Activated effector memory CD4-positive, alpha-beta T cell treated with Interleukin-2 at 50 U/mL for 16 hours (primary cell): ENCODE measurements around the gene ZFAND2B.

ENCODE experiments used
- DNase-seq: peaks from one replicate; pipeline ENCODE4 v3.0.0-alpha.2; 2020

Gene ZFAND2B

DNA sequence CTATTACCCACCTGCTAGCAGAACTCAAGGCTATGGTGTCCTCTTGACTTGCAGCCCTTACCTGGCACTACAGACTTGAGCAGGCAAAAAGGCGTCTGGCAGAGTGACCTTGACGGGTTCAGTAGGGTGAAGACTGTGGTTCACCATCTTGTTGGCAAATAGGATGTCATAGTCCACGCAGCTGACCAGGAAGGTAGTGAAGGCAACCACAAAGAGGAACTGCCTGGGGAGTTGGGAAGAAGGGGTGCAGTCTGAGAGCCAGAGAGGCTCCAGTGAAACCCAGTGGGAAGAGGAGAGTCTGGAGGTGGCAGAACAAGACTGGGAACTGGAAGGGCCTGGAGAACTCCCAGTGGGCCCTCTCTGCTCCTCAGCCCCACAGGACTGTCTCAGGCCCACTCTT lies 18.8 kb downstream of the ZFAND2B start:
- DNase-seq: no peak

DNA sequence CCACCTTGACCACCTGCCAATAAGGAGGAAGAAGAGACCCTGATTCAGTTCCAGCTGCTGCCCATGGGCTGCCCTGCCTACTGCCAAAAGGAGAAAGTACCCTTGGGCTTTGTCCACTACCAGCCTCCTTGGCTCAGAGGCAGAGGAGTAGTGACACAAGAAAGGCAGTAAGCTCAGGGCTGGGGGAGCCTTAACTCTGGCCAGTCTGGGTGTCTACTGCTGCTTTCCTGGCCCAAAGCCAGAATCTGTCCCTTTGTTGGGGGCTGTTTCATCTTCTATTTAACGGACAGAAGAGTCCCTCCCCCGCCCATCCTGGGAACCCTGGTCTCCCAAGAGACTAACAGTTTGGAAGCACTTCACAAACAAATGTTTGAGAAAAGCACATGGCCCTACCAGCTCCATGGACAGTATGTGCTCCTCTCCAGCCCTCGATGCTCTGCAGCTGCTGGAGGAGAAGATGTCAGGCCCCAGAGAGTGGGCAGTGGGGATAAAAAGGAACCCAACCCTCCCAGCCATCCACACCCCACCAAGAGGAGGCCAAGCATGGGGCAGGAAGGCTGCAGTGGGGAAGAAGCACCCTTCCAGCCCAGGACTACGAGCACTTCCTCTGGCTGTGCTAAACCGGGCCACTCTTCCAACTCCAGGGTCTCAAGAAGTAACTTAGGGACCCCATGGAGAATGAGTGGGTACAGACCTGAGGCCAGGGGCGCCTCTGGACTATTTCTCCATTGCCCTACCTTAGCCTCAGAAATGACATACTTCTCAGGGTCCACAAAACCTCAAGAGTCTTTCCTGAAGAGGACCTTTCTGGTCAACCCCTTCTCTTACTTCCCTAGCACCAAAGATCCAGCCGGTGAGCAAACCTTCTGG lies 21.7 kb downstream of the ZFAND2B start:
- no peak for DNase-seq

DNA sequence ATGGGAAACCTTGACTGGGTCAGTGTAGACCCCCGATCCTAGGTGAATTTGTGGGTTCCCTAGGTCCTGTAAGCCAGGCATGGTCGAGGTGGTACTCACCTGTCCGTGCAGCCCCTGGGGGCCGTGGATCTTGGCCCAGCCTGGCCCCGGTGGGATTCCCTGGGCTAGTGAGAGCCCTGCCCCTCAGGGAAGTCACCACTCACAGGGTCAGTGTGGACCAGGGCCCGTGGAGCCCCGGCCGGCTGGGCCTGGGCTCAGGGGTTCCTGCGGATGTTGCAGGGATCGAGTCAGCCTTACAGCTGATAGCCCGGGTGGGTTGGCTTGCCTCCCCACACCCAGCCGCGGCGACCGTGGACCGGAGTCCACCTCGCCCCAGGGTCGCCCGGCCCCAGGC lies 22.3 kb downstream of the ZFAND2B start:
- no peak for DNase-seq

DNA sequence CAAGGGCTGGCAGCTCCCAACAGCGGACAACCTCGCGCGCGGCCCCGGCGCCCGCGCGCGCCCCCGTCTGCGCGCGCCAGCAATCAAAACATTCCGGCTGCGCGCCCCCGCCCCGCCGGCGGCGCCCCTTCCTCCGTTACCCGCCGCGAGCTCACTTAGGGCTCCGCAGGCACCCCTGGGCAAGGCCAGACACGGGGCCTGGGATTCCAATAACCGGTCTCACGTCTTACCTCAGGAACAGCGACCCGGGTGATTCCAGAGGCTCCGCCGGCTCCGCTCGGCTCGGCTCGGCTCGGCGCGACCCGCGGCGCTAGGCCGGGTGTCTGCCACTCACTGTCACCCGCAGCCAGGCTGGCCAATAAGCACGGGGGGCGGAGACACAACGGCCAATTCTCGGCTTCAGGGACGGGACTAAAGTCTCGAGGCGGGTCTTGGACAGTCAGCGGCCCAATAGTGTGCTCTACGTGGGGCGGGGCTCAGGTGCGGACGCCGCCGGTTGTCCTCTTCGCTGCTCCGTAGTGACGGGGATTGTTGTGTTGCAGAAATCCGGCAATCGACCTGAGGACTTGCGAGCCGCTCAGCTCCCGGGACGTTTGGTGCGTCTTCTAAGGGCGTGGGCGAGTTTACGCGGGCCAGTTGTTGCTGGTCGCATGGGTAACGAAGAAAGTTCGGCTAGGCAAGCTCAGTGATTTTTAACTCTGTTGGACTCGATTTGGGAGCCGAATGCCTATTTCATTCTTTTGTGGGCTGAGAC lies 22.9 kb downstream of the ZFAND2B start, which contains the start of the genes ANKZF1 and ATG9A:
TSS of gene ANKZF1 (plus strand) at position 502 of the 754 bp plus-strand sequence. CDS start 452 bp downstream, outside the sequence.
TSS of gene ATG9A (minus strand) at position 332 of the 754 bp plus-strand sequence. CDS start 1,612 bp downstream, outside the sequence.
- peak; percentile 98 for DNase-seq

DNA sequence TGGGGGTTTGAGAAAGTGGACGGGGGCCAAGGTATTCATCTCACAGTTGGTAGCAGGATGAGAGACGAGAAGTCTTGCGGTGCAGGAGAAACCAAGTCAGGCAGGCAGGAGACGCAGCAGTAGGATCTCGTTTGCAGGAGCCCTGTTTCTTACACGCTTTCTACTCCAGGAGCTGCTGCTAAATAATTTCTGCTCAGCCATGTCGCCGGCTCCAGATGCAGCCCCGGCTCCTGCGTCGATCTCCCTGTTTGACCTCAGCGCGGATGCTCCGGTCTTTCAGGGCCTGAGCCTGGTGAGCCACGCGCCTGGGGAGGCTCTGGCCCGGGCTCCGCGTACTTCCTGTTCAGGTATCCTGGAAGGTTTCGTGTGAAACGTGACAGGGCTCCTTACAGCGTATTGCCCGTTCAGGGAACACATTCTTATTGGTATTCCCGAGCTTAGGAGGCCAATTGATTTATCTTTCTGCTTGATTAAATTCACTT lies 23.5 kb downstream of the ZFAND2B start:
- DNase-seq: peak; percentile 30

DNA sequence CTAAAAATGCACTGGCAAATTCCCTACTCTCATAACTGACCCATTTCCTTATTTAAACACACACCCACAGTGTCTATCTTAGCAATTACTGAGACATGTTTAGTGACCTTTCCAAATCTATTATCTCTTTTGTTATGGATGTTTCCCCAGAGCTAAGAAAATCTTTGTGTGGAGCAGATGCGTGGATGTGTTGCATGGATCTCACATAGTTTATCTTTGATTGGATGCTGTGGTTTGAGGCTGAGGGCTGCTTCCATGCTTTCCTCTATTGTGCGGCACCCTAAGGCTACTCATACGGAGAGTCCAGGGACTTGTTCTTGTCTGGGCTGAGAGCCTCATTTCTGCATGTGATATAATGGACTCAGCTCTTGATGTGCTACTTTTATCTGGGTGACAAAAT lies 27.7 kb downstream of the ZFAND2B start:
- DNase-seq: no peak

DNA sequence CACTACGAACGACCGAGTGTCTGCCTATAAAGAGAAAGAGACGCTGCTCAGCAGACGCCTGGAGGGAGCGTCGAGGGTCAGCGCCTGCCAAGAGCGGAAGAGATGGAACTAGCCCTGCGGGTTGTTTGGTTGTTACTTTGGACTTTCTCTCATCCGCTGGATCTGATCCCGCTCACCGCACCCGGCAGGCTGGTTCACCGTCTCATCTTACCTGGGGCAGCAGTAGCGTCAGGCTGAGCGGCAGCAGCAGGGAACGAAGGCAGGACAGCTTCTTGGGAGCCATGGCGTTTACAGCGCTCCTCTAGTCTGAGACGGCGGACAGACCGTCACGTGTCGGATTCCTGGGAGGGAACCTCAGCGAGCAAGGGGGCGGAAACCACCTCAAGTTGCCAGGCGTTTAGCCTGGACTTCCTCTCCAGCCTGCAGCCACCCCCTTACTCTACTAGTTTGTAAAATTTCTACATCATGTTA lies 36.7 kb downstream of the ZFAND2B start:
- DNase-seq: no peak

DNA sequence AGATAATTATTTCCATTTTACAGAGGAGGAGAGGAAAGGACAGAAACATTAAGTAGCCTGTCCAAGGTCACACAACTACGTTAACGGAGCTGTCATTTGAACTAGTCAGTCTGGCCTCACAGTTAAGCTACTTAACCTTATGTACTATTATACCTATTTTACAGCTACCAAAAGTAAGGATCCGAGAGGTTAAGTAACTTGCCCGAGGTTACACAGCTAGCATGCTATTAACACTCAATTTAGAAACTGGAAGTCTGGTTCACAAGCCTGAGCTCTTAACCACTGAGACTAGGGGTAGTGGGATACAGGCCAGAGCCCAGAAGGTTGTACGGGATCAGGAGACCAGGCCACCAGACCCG lies 38.2 kb downstream of the ZFAND2B start:
- no peak for DNase-seq

DNA sequence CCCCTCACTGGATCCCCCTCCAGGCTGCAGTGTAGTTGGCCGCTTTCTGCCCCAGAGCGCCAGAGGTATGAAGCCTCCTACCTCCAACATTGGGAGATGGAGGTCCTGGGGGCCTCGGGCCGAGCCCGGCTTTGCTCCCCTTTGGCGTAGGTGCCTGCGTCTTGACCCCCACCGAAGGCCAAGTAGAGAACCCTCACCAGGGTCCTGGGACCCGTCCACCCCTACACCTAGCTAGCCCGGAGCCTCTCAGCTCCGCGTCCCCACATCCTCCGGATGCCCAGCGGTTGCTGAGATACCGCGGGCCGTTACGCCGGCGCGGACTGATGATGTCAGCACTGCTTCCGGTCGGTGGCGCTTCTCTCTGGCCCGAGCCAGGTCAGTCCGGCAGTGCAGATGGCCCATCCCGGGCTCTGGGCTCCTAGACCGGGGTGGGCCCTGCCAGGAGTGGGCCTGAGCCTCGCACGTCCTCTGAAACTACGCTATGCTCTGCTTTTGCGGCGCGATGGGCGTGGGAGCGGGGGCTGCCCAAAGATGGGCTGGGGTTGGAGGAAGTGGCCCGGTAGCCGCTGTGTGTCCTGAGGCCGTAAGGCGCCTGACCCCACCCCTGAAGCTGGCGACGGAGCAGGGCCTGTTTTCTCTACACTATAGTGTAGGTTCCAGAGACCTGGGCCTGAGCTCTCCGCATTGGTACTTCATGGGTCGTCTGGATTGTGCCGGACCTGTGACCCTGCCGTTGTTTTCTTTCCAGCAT lies 38.7 kb downstream of the ZFAND2B start, which contains the start of the genes GLB1L and STK16:
TSS of gene GLB1L (minus strand) at position 297 of the 751 bp plus-strand sequence. CDS start 1,871 bp downstream, outside the sequence.
TSS of gene STK16 (plus strand) at position 332 of the 751 bp plus-strand sequence. CDS start 521 bp downstream, outside the sequence.
- peak; percentile 82 for DNase-seq

DNA sequence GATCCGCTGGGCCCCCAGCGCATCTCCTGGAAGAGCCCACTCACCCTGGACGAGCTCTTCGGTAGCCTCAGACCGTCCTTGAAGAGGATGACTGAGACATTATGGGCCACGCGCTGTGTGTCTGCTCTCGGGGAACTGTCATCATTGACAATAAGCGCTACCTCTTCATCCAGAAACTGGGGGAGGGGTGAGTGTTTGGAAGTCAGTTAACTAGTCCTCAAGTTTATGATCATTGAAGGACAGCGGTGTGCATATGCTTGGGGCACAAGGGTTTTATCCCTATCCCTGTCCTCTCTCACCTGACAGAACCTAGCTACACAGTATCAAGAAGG lies 39.3 kb downstream of the ZFAND2B start:
- no peak for DNase-seq

DNA sequence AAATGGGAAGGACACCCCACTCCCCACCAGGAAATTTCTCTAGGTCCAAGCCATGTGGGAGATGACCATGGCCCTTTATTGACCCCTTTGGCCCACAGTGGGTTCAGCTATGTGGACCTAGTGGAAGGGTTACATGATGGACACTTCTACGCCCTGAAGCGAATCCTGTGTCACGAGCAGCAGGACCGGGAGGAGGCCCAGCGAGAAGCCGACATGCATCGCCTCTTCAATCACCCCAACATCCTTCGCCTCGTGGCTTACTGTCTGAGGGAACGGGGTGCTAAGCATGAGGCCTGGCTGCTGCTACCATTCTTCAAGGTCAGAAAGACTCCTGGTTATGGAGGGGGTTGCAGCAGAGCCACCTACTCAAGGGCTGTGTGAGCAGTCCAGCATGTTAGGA lies 40.0 kb downstream of the ZFAND2B start:
- no peak for DNase-seq

DNA sequence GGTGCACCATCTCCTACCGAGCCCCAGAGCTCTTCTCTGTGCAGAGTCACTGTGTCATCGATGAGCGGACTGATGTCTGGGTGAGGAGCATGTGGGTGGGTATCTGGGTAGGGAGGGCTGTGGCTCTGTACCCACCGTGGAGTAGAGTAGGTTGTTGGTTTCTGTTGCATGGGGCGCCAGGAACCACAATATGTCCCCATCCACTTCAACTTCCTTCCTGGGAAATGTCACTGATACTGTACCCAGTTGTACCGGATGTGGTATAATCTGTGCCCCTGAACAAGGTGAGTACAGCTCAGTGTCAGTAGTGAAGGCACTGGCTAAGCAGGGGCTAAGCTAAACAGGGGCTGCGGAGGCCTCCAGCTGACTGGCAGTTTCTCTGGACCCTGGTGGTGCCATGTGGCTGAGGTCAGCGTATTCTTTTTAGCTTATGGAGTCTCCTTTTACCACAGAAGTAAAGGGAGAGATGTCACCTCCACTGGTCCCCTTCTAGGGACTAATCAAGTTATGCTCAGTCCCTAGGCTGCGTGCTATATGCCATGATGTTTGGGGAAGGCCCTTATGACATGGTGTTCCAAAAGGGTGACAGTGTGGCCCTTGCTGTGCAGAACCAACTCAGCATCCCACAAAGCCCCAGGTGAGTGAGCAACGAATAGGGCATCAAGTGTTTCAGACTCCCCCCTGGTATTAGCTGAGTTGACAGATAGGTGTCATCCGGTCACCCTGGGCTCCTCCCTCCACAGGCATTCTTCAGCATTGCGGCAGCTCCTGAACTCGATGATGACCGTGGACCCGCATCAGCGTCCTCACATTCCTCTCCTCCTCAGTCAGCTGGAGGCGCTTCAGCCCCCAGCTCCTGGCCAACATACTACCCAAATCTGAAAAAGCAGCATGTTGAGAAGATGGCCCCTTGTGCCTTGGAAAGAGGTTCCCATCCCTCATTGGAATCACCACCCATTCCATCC lies 41.4 kb downstream of the ZFAND2B start:
- peak; percentile 49 for DNase-seq

DNA sequence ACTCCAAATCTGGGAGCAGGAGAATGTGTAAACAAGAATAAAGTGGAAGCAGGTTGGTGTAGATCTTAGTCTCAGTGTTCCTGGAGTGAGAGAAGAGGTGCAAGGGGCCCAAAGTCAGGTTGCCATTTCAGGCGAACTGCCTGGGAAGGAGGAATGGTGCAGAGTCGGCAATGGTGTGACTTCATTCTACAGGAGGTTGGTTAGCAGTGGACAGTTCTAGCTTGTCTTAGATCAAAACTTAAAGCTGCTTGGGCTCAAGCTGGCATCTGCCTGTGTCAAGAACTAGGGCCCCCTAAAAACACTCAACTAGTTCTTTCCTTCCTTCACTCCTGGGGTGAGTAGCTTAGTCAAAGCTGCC lies 42.2 kb downstream of the ZFAND2B start:
- DNase-seq: no peak

DNA sequence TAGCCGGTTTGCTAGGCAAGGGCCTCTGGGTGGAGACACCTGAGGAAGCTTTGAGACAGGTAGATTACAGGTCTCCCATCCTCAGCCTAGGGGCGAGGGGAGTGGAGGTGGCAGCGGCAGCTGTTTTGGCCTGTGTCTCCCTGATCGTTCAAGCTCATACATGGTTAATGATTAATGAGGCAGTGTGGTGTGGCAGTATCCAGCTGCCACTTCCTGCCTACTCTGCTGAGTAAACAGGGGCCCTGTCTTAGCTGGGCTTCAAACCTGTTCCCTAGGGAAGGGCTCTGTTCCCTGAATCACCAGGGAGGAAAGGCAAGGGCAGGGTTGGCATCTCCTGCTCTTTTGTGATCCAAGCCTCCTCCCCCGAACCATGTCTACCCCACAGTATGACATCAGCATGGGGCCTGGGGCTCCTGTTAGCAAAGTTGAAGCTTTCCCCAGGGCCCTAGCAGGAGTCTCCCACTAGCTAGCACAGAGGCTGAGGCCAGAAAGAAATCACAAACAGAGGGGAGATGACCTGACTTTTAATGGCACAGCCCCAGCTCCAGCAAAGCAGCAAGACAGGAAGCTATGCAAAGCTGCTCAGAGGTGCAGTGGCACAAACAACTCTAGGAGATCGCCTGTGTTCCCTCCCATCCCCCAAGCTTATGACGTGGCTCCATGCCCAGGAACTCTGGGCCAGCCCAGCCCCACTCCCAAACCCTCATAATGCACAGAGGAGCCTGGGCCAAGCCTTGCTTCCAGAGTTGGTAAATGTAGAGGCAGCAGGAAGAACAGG lies 42.8 kb downstream of the ZFAND2B start:
- DNase-seq: peak; percentile 35

DNA sequence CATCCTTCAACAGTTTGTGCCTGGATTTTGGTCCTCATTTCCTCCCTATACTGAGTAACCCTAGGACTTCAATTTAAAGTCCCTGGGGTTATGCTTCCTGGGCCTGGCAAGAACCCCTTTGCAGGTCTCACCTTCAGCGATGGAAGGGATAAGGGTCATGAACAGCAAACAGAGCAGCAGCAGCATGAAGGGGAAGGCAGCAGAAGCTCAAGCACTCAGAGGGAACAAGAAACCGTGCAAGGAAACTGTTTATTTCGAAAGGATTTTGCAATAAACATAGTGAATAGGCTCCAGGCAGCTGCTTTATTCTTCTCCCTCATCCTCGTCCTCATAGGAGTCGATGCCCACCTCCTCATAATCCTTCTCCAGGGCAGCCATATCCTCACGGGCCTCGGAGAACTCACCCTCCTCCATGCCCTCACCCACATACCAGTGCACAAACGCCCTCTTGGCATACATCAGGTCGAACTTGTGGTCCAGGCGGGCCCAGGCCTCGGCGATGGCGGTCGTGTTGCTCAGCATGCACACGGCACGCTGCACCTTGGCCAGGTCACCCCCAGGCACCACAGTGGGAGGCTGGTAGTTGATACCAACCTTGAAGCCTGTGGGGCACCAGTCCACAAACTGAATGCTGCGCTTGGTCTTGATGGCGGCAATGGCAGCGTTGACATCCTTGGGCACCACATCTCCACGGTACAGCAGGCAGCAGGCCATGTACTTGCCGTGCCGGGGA lies 43.6 kb downstream of the ZFAND2B start:
- DNase-seq: no peak

DNA sequence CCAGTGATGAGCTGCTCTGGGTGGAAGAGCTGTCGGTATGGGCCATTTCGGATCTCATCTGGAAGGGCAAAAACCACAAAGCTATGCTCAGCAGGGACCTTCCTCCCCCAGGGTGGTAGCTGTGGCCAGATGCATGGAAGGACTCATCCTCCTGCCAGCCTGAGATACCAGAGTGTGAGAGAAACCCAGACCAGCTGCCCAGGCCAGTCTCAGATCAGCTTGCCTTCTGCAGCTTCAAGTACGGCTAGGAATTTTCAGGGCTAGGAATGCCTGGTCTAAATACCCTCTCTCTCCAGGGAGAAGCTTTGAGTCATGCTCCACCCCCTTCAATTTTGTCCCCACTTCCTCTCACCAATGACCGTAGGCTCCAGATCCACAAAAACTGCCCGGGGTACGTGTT lies 45.1 kb downstream of the ZFAND2B start:
- DNase-seq: no peak

DNA sequence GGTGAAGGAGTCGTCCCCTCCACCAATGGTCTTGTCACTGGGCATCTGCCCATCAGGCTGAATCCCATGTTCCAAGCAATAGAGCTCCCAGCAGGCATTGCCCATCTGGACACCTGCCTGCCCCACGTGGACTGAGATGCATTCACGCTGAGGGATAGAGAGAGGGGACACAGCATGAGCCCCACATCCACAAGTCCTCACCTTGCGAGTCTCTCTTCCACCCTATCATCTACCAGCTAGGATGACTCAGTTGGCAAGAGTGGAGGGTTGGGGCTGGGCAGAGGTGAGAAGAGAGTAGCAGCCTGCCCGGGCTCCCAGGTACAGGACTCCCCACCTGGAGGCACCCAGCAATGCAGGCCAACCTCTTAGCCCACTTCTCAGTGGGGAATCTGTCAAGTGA lies 45.5 kb downstream of the ZFAND2B start:
- DNase-seq: no peak

DNA sequence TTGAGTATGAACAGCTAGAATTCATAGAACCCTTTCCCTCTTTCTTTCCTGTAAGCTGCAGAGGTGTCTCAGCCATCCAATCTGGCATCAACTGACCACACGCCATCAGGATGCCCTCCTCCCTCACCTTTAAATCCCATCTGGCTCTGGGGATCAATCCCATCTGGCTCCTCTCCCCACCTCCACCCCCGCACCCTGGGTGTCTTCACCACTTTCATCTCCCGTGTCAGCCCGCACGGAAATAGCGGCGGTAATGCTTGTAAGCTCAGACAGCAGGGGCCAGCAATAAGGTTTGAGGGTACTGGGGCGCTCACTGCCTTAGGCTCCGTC lies 46.0 kb downstream of the ZFAND2B start:
- no peak for DNase-seq

DNA sequence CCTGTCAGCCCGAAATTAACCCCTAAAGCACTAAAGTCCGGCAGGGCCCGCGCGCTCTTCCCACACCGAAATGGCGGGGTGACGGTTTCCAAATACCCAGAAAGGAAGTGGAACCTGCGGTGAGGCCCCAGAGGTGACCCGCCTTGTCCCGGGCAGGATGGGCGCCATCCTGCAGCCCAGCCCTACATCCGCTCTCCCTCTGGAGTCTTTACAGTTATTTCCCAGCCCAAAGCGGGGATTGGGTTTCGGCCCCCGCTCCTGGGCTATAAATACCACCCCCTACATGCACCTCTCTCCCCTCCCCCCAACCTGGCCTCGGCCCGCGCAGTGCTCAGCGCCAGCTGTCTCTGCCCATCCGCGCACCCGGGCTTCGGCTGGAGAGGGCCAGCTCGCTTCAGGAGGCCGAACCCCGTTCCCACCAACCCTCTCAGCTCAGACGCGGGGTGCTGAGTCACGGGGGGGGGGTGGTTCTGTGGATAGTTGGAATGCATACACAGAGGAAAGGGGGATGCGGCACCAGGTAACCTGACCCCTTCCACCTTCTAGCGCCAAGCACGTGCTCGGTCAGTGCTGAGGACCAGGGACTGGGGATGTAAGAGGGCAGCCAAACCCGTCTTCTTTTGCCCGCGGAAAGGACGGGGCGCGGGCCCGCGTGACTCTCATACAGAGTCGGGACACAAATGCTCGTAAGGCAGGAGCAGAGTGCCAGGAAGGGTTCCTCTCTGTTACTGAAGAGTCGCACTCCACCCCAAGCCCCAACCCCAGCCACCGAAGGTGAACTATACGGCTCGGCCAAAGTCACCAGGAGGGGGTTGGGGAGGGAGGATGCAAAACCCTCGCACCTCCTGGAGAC lies 46.5 kb downstream of the ZFAND2B start, which contains the start of gene TUBA4B:
TSS of gene TUBA4B (plus strand) at position 344 of the 853 bp plus-strand sequence. CDS start at position 509, 165 bp downstream.
- DNase-seq: peak; percentile 42
